ENCODE measurements around the gene ZNF688.

ZNF688 gene

GRCh38 chr16:30585400-30586191 is 14.1 kb upstream of the ZNF688 start, which contains the start of gene ZNF785:
ZNF785 (minus strand) TSS chr16:30585697; CDS start chr16:30585611, 86 bp downstream.
- DNase-seq (ENCODE audit: low spot score): peak; percentile 98

- no peak for DNase-seq (ENCODE audit: low spot score)
These were observed 13.5 kb upstream of the ZNF688 start for GRCh38 chr16:30585022-30585399.

- DNase-seq (ENCODE audit: low spot score): no peak
These were observed 11.3 kb upstream of the ZNF688 start for GRCh38 chr16:30582611-30583340.

GRCh38 chr16:30581457-30581856 is 9.9 kb upstream of the ZNF688 start:
- no peak for DNase-seq (ENCODE audit: low spot score)

- DNase-seq (ENCODE audit: low spot score): no peak
These were observed 3.2 kb upstream of the ZNF688 start for GRCh38 chr16:30574678-30575077.

- DNase-seq (ENCODE audit: low spot score): peak; percentile 43
These were observed 674 bp downstream of the ZNF688 start for GRCh38 chr16:30570636-30571444.

- DNase-seq (ENCODE audit: low spot score): no peak
These were observed 1.5 kb downstream of the ZNF688 start for GRCh38 chr16:30569746-30570635.

- DNase-seq (ENCODE audit: low spot score): no peak
These were observed 2.2 kb downstream of the ZNF688 start for GRCh38 chr16:30569281-30569680.

- DNase-seq (ENCODE audit: low spot score): no peak
These were observed 3.4 kb downstream of the ZNF688 start for GRCh38 chr16:30567991-30568638.

GRCh38 chr16:30567160-30567990 is 4.1 kb downstream of the ZNF688 start:
- DNase-seq (ENCODE audit: low spot score): no peak

GRCh38 chr16:30566531-30566930 is 5.0 kb downstream of the ZNF688 start:
- no peak for DNase-seq (ENCODE audit: low spot score)

- DNase-seq (ENCODE audit: low spot score): no peak
These were observed 5.5 kb downstream of the ZNF688 start for GRCh38 chr16:30565984-30566383.

- DNase-seq (ENCODE audit: low spot score): no peak
These were observed 6.0 kb downstream of the ZNF688 start for GRCh38 chr16:30565526-30565925.

GRCh38 chr16:30562021-30562420 is 9.5 kb downstream of the ZNF688 start:
- DNase-seq (ENCODE audit: low spot score): no peak

- no peak for DNase-seq (ENCODE audit: low spot score)
These were observed 10.3 kb downstream of the ZNF688 start for GRCh38 chr16:30561089-30561816.

GRCh38 chr16:30559690-30560089 is 11.8 kb downstream of the ZNF688 start:
- DNase-seq (ENCODE audit: low spot score): no peak

- DNase-seq (ENCODE audit: low spot score): no peak
These were observed 12.6 kb downstream of the ZNF688 start for GRCh38 chr16:30558789-30559377.

- peak; percentile 98 for DNase-seq (ENCODE audit: low spot score)
These were observed 13.3 kb downstream of the ZNF688 start, which contains the start of gene ZNF764 for GRCh38 chr16:30557957-30558788. ZNF764 (minus strand) TSS chr16:30558374; CDS start chr16:30558182, 192 bp downstream.

All from SK-N-DZ (cell line).